Suppressor macrophage treated with lipopolysaccharide for 1 hour (primary cell): ENCODE data around the gene SRP68.
"Not testable (repeated sequence)": the region's sequence is repeated elsewhere in the genome, so short reads cannot be mapped to it uniquely, and the experiment has no call there.

ENCODE experiments used
- DNase-seq, 3 donors: peaks; one replicate each; pipeline ENCODE4 v3.0.0-alpha.2; 2020 to 2022

Gene SRP68

DNA sequence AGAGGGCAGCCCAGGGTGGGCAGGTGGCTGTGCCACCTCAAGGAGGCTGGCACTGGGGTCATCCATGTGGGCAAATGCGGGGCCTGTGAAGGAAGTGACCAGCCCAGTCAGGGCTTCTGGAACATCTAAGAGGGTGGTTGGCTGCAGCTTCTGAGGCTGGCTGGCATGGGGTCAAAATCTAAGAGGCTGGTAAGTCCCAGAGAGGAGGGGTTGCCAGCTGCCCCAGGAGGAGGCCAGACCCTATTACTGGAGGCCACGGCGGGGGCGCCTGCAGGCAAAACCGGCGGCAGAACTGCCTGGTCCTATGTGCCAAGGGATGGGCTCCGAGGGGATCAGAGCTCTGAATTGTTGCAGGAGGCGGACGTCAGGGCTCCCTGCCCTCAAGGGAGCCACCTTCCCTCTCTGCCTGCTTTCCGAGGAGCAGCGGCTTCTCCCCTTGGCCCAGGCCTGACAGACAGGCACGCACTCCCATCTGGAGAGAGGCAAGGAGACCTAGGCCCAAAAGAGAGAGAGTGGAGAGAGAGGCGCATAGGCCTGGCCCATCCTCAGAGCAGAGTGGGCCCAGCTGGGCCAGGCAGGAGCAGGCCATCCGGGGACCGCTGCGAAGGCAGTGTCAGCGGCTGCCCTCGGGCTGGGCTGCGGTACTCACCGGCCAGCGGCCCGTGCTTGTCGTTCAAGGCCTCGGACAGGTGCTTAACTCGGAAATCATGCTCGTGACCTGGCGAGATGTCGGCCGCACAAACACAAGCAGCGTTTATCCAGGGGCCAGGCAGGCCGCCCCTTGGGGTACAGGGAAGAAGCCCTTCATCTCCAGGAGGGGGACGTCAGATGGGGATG lies 17.6 kb upstream of the SRP68 start:
- DNase-seq, result no peak

DNA sequence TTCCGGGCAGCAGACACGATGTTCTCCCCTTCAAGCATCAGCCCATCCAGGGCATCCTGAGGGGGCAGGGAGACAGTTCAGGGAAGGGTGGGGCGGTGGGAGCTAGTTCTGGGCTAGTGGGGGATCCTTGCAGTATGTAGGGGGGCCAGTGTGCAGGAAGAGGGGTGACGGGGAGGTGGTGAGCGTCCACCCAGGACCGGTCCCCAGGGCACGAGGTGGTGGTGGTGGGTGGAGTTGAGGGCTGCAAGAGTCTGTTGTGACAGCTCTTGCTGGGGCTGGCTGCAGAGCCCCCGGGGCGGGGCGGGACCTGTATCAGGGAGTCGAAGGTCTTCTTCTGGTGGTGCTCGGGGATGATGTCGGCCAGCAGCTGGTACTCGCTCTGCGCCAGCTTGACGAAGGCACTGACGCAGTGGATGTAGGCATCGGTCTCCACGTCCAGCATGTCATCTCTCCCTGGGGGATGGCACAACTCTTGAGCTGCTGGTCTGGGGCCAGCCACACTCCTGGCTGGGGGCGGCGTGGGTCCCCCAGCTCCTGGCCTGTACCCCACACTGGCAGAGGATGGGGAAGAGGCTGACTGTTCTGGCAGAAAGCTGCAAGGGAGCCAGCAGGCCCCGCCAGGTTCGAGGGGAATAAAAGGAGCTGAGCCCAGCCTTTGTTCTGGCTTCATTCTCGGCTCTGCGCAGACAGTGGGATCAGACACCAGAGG lies 16.7 kb upstream of the SRP68 start:
- DNase-seq, result no peak

DNA sequence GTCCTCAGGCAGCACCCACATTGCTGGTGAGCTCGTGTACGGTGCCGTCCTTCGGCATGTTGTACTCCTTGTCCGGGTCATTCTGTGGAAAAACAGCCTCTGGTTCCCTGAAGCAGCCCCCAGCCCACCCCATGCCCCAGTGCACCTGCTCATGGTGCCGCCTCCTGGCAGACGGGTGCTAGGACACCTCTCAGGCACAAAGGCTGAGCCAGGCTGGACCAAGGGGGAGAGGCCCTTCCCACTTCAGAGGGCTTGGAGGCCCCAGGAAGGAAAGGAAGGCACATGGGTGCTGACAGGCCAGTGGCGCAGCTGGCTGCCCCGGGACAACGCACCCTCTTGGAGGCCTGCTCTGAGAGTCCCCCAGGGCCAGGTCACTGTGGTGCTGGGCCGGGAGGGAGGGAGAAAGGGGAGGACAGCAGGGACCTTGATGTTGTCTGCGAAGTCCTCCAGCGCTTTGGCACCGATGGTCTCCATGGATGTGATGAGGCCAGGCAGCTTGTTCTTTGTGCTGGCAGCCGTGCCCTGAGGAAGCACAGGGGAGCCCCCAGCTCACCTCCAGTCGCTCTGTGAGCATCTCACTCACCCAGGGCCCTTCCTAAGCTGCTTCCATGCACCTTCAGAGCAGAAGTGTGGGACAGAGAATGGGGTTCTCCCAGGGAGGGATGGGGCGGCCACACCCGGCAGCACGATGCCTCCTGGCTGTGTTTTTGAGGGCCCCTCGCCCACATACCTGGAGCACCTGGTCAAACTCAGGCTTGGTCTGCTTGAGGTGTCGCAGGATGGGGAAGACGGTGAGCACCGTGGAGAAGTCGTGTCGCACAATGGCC lies 15.9 kb upstream of the SRP68 start:
- no peak for DNase-seq

DNA sequence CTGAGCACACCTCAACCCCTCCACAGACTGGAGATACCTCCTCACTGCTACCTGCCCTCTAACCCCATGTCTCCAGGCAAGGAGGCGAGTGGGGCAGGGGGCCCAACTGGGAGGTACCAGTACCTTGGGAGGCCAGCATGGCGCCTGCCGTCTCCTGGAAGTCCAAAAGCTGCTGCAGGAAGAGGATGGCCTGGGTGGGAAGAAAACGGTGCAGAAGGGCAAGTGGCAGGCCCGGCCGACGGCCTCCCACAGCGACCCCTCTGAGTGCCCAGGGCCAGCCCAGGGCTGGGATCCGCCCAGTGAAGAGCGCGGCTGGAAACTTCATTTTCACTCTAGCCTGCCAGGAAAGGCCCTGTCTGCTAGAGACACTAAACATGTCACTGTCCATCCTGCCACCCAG lies 15.2 kb upstream of the SRP68 start:
- DNase-seq, result no peak

DNA sequence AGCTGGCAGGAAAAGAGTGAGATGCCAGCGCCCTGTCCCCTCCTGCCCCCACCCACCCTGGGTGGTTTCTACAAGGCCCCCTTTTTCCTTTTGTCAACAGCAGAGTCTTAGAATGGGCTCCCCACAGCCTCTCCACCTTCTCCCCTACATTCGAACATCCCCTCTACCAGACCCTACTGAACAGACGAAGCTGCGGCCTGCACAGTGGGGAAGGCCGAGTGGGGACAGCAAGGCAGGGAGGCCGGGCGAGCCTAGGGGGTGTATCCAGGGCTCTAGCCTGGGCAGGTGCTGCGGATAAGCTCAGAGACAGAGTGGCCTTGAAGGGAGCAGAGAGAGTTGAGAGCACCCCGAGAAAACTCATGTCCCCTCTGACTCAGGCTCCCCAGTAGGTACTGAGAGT lies 14.1 kb upstream of the SRP68 start:
- DNase-seq, result no peak

DNA sequence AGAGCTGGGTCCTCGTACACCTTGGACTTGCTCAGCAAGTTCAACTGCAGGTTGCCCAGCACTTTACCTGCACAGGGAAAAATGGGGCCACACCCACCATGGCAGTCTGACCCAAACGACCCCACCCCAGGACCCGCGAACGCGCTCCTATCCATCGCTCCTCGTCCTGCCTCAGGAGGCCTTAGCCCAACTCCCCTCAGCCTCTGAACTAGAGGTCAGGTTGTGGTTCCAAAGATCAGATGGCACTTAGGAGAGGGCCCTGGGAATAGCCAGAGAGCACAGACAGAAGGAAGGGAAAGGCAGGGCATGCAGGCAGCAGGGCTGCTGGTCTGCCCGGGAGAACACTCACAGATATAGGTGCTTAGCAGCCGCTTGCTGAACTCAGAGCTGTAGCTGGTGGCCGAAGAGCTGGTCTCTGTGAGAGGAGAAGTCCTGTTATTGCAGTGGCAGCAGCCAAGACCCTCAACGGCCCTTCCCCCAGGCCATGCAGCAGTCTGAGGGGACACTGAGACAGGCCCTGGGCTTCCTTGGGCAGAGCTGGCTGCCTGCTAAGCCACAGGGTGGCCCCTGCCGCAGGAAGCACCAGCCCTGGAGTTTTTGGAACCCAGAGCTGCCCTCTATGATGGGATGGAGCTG lies 13.5 kb upstream of the SRP68 start:
- DNase-seq, result no peak

DNA sequence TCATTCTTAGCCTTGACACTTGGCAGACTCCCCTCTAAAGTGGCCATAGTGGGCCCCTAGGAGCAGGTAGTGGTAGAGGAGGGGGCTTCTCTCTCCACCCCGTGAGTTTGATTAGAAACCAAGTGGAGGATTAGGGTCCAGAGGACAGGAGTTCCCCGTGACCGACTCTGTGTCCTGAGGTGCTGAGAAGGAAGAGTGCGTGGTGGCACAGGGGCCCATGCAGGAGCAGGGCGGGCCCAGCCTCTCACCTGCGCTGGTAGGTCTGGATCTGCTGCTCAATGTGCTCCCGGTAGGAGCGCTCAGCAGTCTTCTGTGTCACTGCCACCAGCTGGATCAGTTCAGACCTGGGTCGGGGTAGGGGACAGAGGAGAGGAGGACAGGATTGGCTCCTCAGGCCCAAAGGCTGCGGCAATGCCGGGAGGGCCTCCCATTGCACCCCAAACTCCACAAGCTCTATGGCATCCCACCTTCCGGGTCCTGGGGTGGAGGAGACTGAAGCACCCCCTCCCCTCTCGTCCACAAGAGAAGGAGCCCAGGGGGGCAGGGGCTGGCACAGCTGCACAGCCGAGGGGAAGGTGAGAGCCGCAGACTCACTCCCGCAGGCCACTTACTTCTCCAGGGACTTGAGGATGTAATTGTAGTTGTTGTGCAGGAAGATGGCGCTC lies 12.9 kb upstream of the SRP68 start:
- no peak for DNase-seq

DNA sequence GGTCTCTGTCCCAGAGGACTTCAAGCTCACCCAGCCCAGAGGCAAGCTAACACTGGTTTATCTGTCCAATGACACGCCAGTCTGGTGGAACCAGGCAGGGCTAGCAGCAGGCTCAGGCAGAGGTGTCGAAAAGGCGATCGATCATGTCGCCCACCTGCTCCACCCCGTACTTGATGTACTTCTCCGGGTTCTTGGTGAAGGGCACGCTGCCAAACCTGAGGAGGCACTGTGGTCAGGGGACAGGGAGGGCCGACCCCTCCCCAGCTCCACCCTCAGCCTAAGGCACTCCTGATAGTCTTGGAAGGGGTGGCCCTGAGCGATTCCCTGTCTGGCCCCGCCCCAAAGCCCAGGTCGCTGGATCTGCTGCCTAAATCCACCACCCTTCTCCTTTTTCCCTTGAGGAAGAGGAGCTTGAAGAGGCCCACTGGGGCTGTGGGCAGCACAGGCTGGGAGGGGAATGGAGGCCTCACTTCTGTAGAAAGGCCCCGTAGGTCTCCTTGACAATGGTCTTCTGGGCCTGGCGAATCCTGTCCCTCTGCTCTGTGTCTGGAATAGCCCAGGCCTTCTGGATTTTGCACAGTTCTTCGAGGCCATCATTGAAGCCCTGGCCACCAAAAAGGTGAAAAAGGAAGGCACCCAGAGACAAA lies 11.3 kb upstream of the SRP68 start:
- no peak for DNase-seq

DNA sequence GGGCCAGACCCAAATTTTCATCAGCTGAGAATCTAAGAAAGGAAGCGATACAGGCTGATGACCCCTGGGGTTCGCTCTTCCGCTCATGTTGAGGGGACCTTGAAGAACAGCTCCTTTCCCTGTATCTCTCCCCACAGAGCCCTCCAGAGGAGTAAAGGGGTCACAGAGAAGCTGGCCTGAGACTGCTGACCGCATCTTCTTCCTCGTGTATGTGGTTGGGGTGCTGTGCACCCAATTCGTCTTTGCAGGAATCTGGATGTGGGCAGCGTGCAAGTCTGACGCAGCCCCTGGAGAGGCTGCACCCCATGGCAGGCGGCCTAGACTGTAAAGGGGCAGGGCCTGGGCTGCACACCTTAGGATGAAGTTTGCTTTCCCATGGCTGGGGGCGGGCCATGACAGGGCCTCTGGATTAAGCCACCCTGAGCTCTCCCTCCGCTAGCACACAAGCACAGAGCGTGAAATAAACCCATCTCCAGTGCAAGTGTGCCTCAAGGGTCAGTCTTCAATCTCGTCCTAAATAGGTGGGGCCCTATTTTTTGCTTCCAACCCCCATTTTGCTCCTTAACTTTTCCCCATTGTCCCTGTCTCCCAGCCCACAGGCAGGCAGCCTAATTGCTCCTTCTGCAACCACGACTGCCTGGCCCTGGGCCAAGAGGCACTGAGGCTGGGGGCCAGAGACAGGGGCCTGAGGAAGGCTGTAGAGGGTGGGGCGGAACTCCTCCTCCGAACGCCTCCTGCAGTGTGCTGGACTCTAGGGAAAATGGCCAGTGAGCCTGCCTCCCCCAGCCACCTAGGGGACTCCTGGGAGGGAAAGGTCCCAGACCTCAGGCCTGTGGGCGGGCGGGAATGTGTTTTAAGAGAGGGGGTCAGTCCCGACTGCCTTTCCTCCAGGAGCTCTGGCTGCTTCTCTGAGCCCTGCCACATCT lies 10.3 kb upstream of the SRP68 start:
- no peak for DNase-seq

DNA sequence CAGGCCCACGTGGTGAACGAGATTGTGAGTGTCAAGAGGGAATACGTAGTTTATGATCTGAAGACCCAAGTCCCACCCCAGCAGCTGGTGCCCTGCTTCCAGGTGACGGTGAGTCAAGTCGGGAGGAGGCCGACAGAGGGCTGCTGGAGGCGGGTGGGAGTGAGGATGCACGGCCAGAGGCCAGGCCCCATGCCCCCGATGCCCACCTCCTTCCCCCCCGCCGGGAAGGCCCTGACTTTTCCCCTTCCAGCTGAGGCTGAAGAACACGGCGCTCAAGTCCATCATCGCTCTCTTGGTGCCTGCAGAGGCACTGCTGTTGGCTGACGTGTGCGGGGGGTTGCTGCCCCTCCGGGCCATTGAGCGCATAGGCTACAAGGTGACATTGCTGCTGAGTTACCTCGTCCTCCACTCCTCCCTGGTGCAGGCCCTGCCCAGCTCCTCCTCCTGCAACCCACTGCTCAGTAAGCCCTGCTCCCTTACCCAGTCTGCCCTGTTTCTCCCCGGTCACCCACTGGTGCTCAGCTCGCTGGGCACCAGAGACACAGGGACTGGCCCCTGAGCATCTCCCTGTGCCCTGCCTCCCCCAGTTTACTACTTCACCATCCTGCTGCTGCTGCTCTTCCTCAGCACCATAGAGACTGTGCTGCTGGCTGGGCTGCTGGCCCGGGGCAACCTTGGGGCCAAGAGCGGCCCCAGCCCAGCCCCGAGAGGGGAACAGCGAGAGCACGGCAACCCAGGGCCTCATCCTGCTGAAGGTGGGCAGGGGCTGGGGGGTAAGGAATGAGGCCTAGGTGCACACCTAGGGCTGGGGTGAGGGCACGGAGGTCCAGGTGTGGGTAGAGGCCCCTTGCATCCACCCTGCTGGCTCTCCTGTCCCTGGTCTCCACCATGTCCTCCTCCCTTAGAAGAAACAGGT lies 9.2 kb upstream of the SRP68 start:
- no peak for DNase-seq

DNA sequence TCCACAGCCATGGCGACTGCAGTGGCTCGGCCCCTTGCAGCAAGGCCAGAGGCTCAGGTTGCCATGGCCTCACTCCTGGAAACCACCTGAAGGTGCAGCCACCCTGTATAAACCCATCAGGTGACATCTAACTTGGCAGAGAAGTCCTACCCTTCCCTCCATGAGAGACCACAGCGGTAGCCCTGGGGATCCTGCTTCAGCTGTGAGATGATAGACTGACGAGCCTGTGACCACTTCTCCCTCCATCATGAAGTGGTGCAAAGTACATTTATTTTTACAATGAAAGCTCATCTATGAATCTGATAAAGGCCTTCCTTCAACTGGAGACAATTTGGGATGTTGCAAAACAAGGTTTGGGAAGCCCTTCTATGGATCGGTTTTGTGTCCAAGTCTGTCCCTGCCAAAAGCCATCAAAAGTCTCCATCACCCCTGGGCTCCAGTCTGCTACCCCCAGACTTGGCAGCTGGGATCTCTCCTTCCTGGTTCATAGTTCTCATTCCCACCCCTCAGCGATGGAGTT lies 8.5 kb upstream of the SRP68 start:
- no peak for DNase-seq

DNA sequence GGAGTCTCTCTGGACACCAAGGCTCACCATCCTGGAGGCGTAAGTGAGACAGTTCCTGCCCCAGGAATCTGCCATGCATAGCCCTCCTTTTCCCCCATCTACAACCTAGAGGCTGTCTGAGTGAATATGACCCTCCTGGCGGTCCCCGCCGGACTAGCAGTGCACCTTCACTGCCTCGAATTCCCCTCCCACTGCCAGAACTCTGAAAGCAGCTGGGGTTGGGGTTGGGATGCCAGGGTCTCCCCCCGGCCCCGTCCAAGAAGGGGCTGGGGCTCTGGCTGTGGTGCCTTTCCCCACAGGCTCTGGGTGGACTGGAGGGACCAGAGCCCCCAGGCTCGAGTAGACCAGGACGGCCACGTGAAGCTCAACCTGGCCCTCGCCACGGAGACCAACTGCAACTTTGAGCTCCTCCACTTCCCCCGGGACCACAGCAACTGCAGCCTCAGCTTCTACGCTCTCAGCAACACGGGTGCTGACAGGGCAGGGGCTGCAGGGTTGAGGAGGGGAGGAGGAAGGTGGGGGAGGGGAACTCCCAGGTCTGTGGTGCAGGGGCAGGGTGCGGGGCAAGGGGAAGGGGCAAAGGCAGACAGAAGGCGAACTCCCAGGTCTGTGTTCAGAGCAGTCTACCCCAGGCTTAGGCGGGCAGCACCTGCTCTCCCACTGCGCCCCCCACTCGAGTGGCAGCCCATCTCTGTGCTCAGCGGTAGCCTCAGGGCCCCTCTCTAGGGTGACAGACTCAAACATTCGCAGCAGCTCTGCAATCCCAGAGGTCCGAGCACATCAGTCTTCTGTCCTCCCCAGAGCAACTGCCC lies 7.8 kb upstream of the SRP68 start:
- no peak for DNase-seq

DNA sequence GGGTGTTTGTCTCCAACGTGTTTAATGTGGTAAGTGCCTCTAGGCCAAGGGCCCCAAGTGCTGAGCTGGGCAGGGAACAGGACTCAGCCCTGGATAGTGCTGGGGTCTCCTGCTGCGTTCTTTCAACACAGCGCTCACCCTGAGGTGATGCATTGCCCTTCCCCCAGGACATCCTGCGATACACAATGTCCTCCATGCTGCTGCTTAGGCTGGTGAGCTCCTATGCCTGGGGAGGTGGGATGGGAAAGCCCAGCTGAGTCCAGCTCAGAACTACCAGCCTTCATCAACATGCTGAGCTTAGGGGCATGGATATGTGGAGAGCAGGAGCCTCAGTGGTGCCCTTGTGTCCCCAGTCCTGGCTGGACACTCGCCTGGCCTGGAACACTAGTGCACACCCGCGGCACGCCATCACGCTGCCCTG lies 7.2 kb upstream of the SRP68 start:
- DNase-seq, result no peak

DNA sequence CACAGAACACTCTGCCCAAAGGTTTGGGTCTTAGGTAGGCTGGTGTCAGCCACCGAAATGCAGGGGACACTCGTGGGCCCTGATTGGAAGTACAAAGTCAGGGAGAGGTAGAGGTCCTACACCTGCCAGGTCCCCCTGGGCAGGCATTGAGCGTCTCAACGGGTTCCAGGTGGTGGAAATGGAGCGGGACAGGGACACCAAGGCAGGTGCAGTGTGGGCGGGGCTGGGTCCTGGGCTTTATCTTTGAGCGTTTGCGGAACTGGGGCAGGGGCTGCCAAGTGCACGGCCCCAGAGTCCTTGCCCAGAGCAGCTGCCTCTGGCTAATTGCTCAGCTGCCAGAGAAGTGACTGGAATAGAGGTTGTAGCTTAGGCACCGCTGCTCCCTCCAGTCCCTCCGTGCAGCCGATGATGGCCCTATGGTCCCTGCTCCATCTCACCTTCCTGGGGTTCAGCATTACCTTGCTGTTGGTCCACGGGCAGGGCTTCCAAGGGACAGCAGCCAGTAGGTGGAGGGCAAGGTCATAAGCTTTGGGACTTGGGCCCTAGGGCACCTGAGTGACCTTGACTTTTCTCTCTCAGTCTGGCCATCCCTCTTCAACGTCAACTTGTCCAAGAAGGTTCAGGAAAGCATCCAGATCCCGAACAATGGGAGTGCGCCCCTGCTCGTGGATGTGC lies 6.7 kb upstream of the SRP68 start, which contains the start of gene ZACN:
Gene ZACN, plus strand, starts transcription at position 323 of the 675 bp plus-strand sequence. Its CDS starts 83 bp downstream, at position 406.
- DNase-seq, result no peak

DNA sequence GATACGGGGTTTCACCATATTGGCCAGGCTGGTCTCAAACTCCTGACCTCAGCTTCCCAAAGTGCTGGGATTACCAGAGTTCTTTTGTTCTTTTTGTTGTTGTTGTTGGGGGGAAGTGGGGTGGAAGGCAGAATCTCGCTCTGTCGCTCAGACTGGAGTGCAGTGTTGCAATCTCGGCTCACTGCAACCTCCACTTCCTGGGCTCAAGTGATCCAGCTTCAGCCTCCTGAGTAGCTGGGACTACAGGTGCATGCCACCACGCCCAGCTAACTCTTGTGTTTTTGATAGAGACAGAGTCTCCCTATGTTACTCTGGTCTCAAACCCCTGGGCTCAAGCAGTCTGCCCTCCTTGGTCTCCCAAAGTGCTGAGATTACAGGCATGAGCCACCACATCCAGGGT lies 6.1 kb upstream of the SRP68 start:
- not testable (repeated sequence) for DNase-seq

DNA sequence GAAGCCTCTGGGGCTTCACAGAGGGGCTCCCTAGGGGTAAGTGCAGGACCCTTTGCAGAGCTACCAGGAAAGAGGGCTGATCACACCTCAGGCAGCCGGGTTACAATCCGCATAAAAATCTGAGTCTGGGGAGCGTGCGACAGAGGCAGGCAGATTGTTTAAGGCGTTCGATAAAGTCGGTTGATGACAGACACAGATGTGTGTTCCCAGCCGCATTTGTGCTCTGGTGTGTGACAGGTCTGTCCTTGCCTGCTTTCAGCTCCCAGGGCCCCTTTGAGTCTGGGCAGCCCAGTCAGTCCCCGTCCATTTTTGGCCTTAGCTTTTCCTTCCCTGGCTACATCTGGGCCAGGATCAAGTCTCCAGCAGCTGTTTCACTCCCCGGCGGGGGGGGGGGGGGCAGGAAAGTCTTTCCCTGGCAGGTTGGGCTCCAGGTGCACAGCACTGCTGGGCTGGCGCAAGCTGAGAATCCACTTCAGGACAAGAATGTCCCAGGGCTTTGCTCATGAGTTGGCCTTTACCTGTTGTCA lies 5.3 kb upstream of the SRP68 start:
- DNase-seq, result no peak
